ENCODE measurements around the gene OR6J1.

DNA sequence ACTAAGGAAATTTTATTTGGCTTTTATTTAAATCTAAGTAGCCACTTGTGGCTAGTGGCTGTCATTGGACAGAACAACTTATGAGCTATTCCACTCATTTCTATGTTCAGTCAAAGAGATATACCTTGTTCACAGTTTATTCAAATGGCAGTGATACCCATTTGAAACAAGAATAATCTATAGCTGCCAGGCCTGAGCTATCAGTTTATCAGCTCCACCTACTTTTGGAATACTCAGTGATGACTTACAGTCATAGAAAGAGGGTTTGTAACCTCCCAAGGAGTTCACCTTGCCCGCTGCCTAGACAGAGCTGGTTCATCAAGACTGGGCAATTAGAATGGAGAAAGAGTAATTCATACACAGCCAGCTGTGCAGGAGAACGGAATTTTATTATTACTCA, 50.6 kb downstream of the OR6J1 start:
- no peak for TF ChIP-seq CTCF (IDR thresholded peaks at IDR 0.05)
- no peak for TF ChIP-seq POLR2AphosphoS5 (IDR thresholded peaks at IDR 0.05)
- TF ChIP-seq POLR2A (IDR thresholded peaks at IDR 0.05) = no peak
